ENCODE data around the gene MDN1.

DNA sequence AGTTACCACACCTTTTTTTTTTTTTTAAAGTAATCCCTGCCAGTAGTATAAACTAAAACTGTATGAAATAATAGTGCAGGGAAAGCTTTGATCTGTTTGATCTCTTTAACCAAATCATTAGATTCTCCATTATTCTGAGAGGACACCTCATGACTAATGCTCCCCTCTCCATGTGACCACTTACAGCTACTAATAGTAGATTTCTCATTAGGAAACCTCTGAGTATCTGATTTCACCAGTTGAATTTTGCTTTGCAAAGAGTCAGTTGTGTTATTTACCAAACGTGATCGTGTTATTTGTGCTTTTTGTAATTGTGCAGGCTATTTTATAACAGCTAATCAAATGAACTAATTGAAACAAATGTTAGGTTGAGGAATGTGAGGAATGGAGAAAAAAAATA is 22.6 kb upstream of the MDN1 start:
- TF ChIP-seq, protein P1, sequence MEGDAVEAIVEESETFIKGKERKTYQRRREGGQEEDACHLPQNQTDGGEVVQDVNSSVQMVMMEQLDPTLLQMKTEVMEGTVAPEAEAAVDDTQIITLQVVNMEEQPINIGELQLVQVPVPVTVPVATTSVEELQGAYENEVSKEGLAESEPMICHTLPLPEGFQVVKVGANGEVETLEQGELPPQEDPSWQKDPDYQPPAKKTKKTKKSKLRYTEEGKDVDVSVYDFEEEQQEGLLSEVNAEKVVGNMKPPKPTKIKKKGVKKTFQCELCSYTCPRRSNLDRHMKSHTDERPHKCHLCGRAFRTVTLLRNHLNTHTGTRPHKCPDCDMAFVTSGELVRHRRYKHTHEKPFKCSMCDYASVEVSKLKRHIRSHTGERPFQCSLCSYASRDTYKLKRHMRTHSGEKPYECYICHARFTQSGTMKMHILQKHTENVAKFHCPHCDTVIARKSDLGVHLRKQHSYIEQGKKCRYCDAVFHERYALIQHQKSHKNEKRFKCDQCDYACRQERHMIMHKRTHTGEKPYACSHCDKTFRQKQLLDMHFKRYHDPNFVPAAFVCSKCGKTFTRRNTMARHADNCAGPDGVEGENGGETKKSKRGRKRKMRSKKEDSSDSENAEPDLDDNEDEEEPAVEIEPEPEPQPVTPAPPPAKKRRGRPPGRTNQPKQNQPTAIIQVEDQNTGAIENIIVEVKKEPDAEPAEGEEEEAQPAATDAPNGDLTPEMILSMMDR (conservative IDR thresholded peaks at IDR 0.05; ENCODE audit: low read length): no peak
- TF ChIP-seq EZH2phosphoT487 (IDR thresholded peaks at IDR 0.05; ENCODE audit: borderline replicate concordance, low read depth, low read length): no peak

All from OCI-LY7 (cell line).